Kidney epithelial cell (primary cell): ENCODE data around the gene TNNI3. TPM values are rescaled to one million over a fixed set of nuclear protein-coding genes. Genes with fewer than 3 reads are reported as not detected.
"Not testable (repeated sequence)": the region's sequence is repeated elsewhere in the genome, so short reads cannot be mapped to it uniquely, and the experiment has no call there.

Experiments used
- DNase-seq: peaks from one replicate; pipeline ENCODE4 v3.0.0-alpha.2; 2010; ENCODE audit warnings: low read depth
- H3K27me3 ChIP-seq: 2 replicates; pipeline ENCODE4 v1.6.0; 2011; ENCODE audit warnings: low read length; ENCODE audit not compliant: control insufficient read depth, insufficient read depth
- H3K36me3 ChIP-seq: 2 replicates; pipeline ENCODE4 v1.5.1; 2011; ENCODE audit warnings: low read length; ENCODE audit not compliant: control insufficient read depth, insufficient read depth
- H3K4me3 ChIP-seq: 2 replicates; pipeline ENCODE4 v1.5.1; 2011; ENCODE audit warnings: low read depth, mild to moderate bottlenecking, control low read depth, low read length
- CTCF ChIP-seq: IDR thresholded peaks from 2 replicates; pipeline ENCODE4 v1.5.1; 2011; ENCODE audit warnings: mild to moderate bottlenecking, moderate library complexity, low read length, control low read depth, inconsistent platforms; ENCODE audit not compliant: insufficient read depth, poor library complexity, severe bottlenecking
- total RNA-seq: library from RNA; depleted of rRNA; stranded (reverse); fragments of >200 nt; gene quantifications from 2 replicates; pipeline ENCODE4 v1.2.3, GENCODE V29; 2015

The TNNI3 gene
- 2.7 and 4.7 TPM in 2 replicates for total RNA-seq

- Histone ChIP-seq H3K27me3 (peaks cover 47% of the 10 kb centered on the region), H3K36me3 (no peaks in the 10 kb centered on the region), H3K4me3 (no peak within 1 kb of the TSS)
- DNase-seq: no peak
- TF ChIP-seq CTCF: no peak
Measured at GRCh38 chr19:55157064-55157908, at the start of gene TNNI3. TNNI3 (minus strand) TSS chr19:55157732; CDS start chr19:55157589, 143 bp downstream.

- no peak overlapping the region for H3K4me3 ChIP-seq
- peak; percentile 56 for DNase-seq
- TF ChIP-seq CTCF: no peak
- H3K27me3 ChIP-seq: no peaks in the 10 kb centered on the region
- no peaks in the 10 kb centered on the region for H3K36me3 ChIP-seq
Measured at GRCh38 chr19:55206664-55207500, 49.4 kb upstream of the TNNI3 start.

GRCh38 chr19:55202199-55202598 is 44.7 kb upstream of the TNNI3 start:
- DNase-seq, H3K36me3 ChIP-seq, H3K4me3 ChIP-seq, H3K27me3 ChIP-seq: not testable (repeated sequence)

GRCh38 chr19:55199620-55200204 is 42.2 kb upstream of the TNNI3 start:
- no peak for DNase-seq
- TF ChIP-seq CTCF: no peak
- Histone ChIP-seq H3K36me3 (no peaks in the 10 kb centered on the region), H3K4me3 (no peak overlapping the region), H3K27me3 (no peaks in the 10 kb centered on the region)

GRCh38 chr19:55198651-55199050 is 41.1 kb upstream of the TNNI3 start:
- Histone ChIP-seq H3K36me3 (no peaks in the 10 kb centered on the region), H3K27me3 (no peaks in the 10 kb centered on the region), H3K4me3 (no peak overlapping the region)
- TF ChIP-seq CTCF: no peak
- DNase-seq: no peak

- no peak for DNase-seq
- Histone ChIP-seq H3K4me3 (no peak overlapping the region), H3K36me3 (no peaks in the 10 kb centered on the region), H3K27me3 (no peaks in the 10 kb centered on the region)
- no peak for TF ChIP-seq CTCF
Measured at GRCh38 chr19:55197528-55197927, 40.0 kb upstream of the TNNI3 start.
